HUES64 (cell line): Measurements from ENCODE around the gene ABHD6.
"Not testable (repeated sequence)": the region's sequence is repeated elsewhere in the genome, so short reads cannot be mapped to it uniquely, and the experiment has no call there.

ENCODE experiments used
- H3K27ac ChIP-seq: 2 replicates; pipeline ENCODE4 v1.7.0; 2013; ENCODE audit warnings: low read depth, low read length, inconsistent platforms
- H3K27me3 ChIP-seq: 2 replicates; pipeline ENCODE4 v1.6.1; 2013; ENCODE audit warnings: mild to moderate bottlenecking, low read length; ENCODE audit not compliant: insufficient read depth
- H3K36me3 ChIP-seq: 2 replicates; pipeline ENCODE4 v1.6.1; 2013; ENCODE audit warnings: mild to moderate bottlenecking, low read length; ENCODE audit not compliant: insufficient read depth
- H3K4me1 ChIP-seq: 2 replicates; pipeline ENCODE4 v1.6.1; 2013; ENCODE audit warnings: mild to moderate bottlenecking, low read length, moderate library complexity; ENCODE audit not compliant: insufficient read depth
- H3K4me3 ChIP-seq: 2 replicates; pipeline ENCODE4 v1.5.1; 2013; ENCODE audit warnings: mild to moderate bottlenecking, low read length, moderate library complexity
- H3K9ac ChIP-seq: 2 replicates; pipeline ENCODE4 v1.6.1; 2013; ENCODE audit warnings: mild to moderate bottlenecking, low read depth, low read length
- H3K9me3 ChIP-seq: 2 replicates; pipeline ENCODE4 v1.6.1; 2013; ENCODE audit warnings: low read depth, low read length; ENCODE audit not compliant: insufficient read depth
- WGBS: fragments of 150-250, 120-280 bp; methylation state at CpG from one replicate; pipeline ENCODE4 v1.1.7; 2013; ENCODE audit warnings: missing lambda C conversion rate; 5-methylcytosine and 5-hydroxymethylcytosine counted together

The ABHD6 gene

DNA sequence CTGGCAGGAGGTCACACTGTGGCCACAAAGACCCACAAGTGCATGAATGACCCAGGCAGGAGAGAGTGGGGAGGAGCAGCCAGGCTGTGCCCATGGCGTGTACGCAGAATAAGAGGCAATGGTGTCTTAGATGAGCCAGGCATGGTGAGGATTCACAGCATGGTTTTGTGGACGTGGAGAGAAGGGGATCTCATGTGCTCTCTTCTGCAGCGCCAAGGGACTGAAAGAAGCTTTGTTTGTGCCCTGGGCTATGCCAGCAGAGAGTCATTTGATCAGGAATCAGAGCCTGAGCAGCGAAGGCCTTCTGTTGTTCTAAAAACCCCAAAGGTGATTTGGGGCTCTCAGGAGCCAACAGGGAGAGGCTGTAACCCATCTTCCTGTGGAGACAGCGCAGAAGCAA lies 49.8 kb downstream of the ABHD6 start:
- Histone ChIP-seq H3K36me3 (no peaks in the 10 kb centered on the region), H3K9me3 (no peaks in the 10 kb centered on the region), H3K27me3 (no peaks in the 10 kb centered on the region)

DNA sequence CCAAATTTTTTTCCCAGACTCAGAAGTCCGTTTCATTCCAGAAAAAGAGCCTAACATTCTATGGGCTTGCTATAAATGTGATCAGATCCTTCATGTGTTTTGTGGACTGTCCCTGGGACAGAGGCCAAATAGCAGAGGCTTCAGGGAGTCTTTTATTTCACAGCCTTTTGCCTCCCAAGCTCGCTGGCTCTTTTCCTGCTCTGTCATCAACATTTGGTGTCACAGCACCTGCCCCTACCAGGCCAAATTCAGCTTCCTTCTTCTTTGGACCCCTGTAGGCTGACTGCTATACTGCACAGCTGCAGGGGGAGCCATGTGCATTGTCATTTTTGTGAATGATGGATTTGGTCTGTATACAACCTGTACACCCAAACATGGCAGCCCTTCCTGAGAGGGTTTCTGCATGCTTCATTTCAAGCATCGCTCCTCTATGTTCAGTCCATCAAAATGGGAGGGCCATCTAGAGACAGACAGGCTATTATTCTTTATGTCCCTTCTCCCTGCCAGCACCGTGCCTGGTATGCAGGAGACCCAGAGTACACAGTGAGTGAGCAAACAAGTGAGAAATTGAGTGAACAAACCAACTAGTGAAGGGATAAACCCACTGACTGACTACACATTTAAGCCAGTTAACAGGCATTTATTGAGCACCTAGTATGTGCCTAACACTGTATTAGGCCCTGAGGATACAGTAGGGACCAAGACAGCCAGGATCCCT lies 50.6 kb downstream of the ABHD6 start:
- Histone ChIP-seq H3K9ac (no peak overlapping the region), H3K4me1 (no peaks in the 10 kb centered on the region), H3K27me3 (no peaks in the 10 kb centered on the region), H3K27ac (no peak overlapping the region), H3K36me3 (no peaks in the 10 kb centered on the region), H3K4me3 (no peak overlapping the region), H3K9me3 (no peaks in the 10 kb centered on the region)
- 93% methylated on average over 4 of the region's 4 CpGs for WGBS

More for the DNA sequence above, 49.8 kb downstream of the ABHD6 start:
- Histone ChIP-seq H3K4me1 (no peaks in the 10 kb centered on the region), H3K4me3 (no peak overlapping the region), H3K9ac (no peak overlapping the region), H3K27ac (no peak overlapping the region)
- 94% methylated on average over 6 of the region's 6 CpGs for WGBS

DNA sequence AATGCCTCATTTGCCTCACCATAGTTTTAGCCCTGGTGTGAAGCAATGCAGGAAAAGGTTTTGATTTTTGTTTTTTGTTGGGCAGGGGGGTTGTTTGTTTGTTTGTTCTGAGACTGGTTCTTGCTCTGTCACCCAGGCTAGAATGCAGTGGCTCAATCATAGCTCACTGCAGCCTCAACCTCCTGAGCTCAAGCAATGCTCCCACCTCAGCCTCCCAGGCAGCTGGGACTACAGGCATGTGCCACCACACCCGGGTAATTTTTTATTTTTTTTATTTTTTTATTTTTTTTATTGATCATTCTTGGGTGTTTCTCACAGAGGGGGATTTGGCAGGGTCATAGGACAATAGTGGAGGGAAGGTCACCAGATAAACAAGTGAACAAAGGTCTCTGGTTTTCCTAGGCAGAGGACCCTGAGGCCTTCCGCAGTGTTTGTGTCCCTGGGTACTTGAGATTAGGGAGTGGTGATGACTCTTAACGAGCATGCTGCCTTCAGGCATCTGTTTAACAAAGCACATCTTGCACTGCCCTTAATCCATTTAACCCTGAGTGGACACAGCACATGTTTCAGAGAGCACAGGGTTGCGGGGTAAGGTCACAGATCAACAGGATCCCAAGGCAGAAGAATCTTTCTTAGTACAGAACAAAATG lies 51.5 kb downstream of the ABHD6 start:
- not testable (repeated sequence) for H3K4me3 ChIP-seq, H3K36me3 ChIP-seq, H3K27ac ChIP-seq, H3K9ac ChIP-seq, H3K27me3 ChIP-seq, H3K9me3 ChIP-seq, H3K4me1 ChIP-seq
- 100% methylated on average over 1 of the region's 4 CpGs for WGBS

DNA sequence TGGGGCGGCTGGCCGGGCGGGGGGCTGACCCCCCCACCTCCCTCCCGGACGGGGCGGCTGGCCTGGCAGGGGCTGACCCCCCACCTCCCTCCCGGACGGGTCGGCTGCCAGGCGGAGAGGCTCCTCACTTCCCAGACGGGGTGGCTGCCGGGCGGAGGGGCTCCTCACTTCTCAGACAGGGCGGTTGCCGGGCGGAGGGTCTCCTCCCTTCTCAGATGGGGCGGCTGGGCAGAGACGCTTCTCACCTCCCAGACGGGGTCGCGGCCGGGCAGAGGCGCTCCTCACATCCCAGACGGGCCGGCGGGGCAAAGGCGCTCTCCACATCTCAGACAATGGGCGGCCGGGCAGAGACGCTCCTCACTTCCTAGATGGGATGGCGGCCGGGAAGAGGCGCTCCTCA lies 52.9 kb downstream of the ABHD6 start:
- not testable (repeated sequence) for H3K27ac ChIP-seq, H3K9me3 ChIP-seq, H3K9ac ChIP-seq, H3K4me3 ChIP-seq, H3K4me1 ChIP-seq, H3K27me3 ChIP-seq, H3K36me3 ChIP-seq
- 97% methylated on average over 17 of the region's 33 CpGs for WGBS

DNA sequence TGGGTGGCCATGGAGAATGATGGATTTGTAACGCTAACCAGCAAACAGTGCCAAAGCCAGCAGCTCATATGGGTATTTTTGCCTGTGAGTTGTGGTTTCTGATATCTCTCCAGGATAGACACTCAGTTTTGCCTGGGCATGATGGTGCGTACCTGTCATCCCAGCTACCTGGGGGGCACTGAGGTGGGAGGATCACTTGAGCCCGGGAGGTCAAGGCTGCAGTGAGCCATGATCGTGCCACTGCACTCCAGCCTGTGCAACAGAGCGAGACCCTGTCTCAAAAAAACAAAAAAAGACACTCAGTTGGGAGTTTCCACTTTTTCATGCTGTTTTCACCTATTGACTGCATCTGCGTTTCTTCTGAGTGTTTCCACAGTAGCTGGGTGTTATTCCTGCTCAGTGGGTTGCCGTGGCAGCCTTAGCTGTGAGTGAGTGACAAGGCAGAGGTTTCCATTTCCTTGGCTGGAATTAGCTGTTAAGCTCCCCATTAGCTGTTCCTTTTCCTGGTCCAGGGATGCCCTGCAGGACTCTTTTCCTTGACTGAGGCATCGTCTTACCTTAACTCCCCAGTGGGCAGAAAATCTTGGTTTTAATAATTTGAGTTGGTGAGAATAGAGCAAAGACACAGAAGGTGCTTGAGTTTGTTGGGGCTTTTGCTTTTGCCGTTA lies 54.2 kb downstream of the ABHD6 start:
- Histone ChIP-seq H3K36me3 (no peaks in the 10 kb centered on the region), H3K9me3 (no peaks in the 10 kb centered on the region), H3K9ac (no peak overlapping the region), H3K27ac (no peak overlapping the region), H3K4me3 (no peak overlapping the region), H3K27me3 (no peaks in the 10 kb centered on the region), H3K4me1 (no peaks in the 10 kb centered on the region)
- WGBS = 81% methylated on average over 9 of the region's 9 CpGs

DNA sequence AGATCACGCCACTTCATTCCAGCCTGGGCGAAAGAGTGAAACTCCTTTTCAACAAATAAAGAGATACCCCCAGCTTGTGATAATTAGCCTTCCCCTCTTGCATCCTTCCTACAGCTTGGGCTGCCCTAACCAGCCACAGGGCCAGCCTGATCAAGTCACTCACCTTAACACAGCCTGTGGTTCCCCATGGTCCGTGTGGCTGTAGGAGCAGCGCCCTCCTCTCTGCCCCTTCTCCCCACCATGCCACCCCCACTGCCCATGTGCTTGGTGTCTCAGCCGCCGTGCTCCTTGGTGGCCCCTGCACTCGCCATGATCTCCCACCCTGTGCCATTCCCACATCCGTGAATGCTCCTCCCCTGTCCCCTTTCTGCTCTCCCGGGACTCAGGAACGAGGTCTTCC lies 55.3 kb downstream of the ABHD6 start:
- WGBS = 89% methylated on average over 10 of the region's 10 CpGs
- no peaks in the 10 kb centered on the region for H3K36me3 ChIP-seq
- H3K27me3 ChIP-seq = no peaks in the 10 kb centered on the region
- H3K4me3 ChIP-seq = no peak overlapping the region
- no peaks in the 10 kb centered on the region for H3K9me3 ChIP-seq
- H3K9ac ChIP-seq = no peak overlapping the region
- H3K4me1 ChIP-seq = no peaks in the 10 kb centered on the region
- no peak overlapping the region for H3K27ac ChIP-seq

DNA sequence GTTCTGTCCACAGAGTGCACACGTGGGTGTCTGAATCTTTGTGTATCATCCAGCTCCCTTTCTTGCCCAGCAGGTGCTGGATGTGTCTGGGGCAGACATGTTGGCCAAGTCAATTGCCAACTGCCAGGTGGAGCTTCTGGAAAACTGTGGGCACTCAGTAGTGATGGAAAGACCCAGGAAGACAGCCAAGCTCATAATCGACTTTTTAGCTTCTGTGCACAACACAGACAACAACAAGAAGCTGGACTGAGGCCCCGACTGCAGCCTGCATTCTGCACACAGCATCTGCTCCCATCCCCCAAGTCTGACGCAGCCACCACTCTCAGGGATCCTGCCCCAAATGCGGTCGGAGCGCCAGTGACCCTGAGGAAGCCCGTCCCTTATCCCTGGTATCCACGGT lies 55.9 kb downstream of the ABHD6 start:
- H3K27me3 ChIP-seq = no peaks in the 10 kb centered on the region
- H3K27ac ChIP-seq = no peak overlapping the region
- H3K36me3 ChIP-seq = no peaks in the 10 kb centered on the region
- no peak overlapping the region for H3K4me3 ChIP-seq
- no peak overlapping the region for H3K9ac ChIP-seq
- H3K4me1 ChIP-seq = no peaks in the 10 kb centered on the region
- WGBS = 89% methylated on average over 9 of the region's 9 CpGs
- no peaks in the 10 kb centered on the region for H3K9me3 ChIP-seq

DNA sequence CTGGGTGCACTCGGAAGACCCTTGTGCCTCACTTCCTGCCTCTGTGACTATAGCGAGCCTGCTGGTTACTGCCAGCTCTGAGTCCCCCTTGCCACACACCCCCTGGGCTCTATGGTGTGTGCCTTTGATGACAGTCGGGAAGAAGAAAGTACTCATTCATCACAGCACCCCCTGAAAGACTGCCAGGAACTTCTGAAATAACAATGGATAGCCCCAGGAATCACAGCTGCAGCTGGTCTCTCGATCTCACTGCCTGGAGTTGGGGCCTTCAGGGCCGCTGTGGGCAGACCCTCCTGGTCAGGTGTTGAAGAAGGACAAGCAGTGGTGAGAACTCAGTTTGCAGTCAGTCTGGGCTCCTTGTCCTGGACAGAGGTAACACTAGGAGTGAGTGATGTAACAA lies 58.7 kb downstream of the ABHD6 start:
- Histone ChIP-seq H3K4me3 (no peak overlapping the region), H3K9me3 (no peaks in the 10 kb centered on the region), H3K36me3 (no peaks in the 10 kb centered on the region), H3K27ac (no peak overlapping the region), H3K27me3 (no peaks in the 10 kb centered on the region), H3K4me1 (no peaks in the 10 kb centered on the region; the same call in 1 of the 2 replicates), H3K9ac (no peak overlapping the region)
- 59% methylated on average over 5 of the region's 5 CpGs for WGBS

DNA sequence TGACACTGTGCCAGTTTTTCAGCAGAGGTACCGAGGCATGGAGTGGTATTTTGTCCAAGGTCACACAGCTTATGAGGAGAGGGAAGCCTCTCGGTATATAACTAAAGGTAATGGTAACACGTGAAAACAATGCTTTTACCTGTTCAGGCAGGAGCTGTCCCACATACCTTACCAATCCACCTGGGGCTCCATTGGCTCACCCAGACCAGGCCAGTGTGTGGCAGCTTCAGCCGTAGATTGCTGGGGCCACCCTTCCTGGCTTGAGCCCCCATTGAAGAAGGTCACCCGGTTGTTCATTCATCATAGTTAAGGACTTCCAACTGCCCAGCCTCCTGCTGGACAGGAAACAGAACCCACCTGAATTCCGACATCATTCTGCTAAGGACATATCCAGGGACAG lies 59.3 kb downstream of the ABHD6 start:
- H3K9me3 ChIP-seq = no peaks in the 10 kb centered on the region
- H3K27me3 ChIP-seq = no peaks in the 10 kb centered on the region; the same call in 1 of the 2 replicates
- H3K4me1 ChIP-seq = no peaks in the 10 kb centered on the region; the same call in 1 of the 2 replicates
- H3K36me3 ChIP-seq = no peaks in the 10 kb centered on the region
- H3K9ac ChIP-seq = no peak overlapping the region
- H3K4me3 ChIP-seq = no peak overlapping the region
- WGBS = 91% methylated on average over 6 of the region's 6 CpGs
- H3K27ac ChIP-seq = no peak overlapping the region

DNA sequence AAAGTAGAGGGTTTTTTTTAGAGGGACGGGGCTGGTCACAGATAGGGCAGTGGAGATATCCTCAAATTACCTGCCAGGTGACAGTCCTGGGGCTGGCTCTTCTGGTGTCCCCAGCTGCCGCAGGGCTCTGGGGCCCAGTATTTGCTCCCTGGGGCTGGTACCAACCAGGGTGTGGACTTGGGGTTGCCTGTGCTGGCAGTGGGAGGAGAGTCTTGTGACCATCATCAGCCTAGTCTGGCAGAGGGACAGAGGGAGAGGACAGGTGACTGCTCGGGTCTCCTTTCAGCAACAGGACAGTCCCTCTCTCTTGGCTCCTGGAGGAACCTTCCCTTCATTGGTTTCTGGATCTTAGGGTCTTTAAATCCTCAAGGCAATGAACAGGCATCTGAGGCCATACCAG lies 60.6 kb downstream of the ABHD6 start:
- Histone ChIP-seq H3K36me3 (no peaks in the 10 kb centered on the region), H3K9me3 (no peaks in the 10 kb centered on the region), H3K9ac (no peak overlapping the region), H3K27ac (no peak overlapping the region), H3K4me1 (no peaks in the 10 kb centered on the region; the same call in 1 of the 2 replicates), H3K27me3 (no peaks in the 10 kb centered on the region; the same call in 1 of the 2 replicates), H3K4me3 (no peak overlapping the region)
- WGBS = 73% methylated on average over 3 of the region's 3 CpGs

DNA sequence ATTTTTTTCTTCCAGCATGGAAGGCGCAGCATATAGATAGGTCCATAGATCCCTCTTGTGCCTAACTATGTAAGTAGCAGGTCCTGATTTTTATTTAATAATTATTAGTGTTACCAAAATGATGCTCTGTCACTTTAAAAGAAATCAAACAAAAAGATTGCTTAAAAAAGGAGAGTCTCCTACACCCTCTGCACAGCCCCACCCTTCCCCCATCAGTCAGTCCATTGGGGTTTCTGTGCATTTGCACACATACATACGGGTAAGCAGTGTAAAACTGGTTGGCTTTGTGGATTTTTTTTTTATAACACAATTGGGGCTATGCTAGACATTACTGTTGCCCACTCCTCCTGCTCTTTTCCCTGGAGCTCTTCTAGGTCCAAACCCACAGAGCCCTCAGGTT lies 61.5 kb downstream of the ABHD6 start:
- Histone ChIP-seq H3K4me1 (no peaks in the 10 kb centered on the region; the same call in 1 of the 2 replicates), H3K36me3 (no peaks in the 10 kb centered on the region), H3K9me3 (no peaks in the 10 kb centered on the region), H3K9ac (no peak overlapping the region), H3K27ac (no peak overlapping the region), H3K4me3 (no peak overlapping the region), H3K27me3 (no peaks in the 10 kb centered on the region; the same call in 1 of the 2 replicates)
- WGBS = no CpG with 5 or more reads among the region's 2 CpGs
